ENCODE measurements around the gene SEPTIN8.
"Not testable (repeated sequence)": the region's sequence is repeated elsewhere in the genome, so short reads cannot be mapped to it uniquely, and the experiment has no call there.

SEPTIN8 gene

DNA sequence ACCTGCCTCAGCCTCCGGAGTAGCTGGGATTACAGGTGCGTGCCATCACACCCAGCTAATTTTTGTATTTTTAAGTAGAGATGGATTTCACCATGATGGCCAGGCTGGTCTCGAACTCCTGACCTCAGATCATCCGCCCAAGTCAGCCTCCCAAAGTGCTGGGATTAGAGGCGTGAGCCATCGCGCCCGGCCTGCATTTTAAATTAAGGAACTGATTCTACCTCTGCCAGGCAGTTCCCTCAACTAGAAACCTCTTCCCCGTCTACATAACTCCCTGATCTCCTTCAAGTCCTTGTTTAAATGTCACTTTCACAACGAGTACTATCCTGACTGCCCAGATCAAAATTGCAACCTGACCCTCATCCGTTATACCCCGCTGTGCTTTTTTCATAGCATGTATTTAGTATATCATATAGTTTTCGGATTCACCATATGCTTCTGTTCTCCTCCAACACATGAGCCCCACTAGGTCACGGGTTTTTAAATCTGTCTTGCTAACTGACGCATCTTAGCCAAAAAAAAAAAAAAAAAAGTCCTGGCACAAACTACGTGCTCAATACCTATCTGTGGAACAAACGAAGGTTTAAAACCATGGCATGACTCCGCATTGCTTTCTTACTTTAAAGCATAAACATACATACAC lies 35.2 kb upstream of the SEPTIN8 start:
- DNase-seq = no peak

DNA sequence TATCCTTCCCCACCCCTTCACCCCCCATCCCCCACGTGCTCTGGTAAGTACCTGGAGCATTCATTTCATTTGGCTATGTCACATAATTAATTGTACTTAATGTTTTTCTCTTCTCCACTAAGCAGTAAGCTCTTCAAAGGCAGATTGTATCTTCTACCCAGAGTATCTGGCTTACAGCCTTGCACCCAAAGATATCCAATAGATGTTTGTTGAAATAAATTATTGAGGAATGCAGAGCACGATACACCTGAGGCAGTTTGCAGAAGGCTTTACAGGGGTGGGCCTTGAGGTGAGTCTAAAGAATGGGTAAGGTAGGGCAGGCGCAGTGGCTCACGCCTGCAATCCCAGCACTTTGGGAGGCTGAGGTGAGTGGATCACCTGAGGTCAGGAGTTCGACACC lies 33.6 kb upstream of the SEPTIN8 start:
- DNase-seq = no peak

DNA sequence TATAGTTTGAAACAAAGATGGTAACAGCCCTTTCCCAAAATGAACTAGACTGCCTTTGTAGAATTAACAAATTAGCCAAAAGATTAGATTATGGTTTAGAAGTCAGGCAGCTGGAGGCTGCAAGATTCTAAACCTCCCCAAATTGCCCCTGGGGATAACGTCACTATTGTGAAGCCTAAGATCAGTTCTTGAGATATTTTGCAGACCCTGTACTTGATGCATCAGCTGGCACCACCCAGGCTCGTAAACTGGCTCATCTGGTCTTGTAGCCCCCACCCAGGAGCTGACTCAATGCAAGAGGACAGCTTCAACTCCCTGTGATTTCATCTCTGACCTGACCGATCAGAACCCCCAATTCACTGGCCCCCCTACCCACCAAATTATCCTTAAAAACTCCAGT lies 31.8 kb upstream of the SEPTIN8 start:
- no peak for DNase-seq

DNA sequence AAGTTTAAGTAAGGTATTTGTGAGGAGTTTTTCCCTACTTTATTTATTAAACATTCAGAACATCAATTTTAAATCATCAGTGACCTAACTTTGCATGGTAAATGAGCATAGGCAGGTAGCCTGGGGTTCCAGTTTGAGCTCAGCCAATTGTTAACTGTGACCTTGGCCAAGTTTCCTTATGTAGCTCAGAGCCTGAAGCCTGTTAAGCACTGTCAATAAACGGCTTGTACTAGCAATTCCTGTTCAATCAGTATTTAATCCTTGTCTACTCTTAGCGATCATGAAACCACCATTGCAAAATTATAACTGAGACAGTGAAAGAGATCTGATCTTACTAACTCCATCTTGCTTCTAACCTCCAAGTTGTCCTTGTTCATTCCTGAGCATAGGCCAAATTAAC lies 31.4 kb upstream of the SEPTIN8 start:
- DNase-seq = no peak

DNA sequence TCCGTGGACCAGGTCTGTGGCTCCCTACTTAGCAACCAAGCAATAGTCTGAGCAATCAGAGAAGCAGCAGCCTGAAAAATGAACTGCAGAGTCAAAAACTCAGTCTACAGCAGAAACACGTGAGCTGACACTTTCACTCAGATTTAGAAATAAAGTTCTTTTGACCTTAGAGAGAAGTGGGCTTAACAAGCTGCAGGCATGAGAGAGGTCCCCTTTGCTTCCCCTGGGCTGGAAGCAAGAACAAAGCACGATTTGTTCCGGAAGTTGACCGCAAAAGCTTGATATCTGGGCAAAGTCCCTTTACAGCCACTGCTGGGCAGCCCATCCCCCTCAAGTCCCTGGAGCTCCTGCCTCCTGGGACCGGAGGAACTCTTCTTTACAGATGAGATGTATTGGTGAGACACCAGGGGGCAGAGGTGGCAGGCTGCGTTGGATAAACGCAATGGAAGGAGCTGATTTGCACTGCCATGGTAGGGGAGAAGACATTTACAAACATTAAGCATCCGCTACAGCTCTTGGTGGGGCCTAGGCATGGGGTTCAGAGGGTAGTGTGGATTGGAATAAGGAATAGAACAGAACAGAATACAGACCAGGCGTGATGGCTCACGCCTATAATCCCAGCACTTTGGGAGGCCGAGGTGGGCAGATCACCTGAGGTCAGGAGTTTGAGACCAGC lies 30.3 kb upstream of the SEPTIN8 start:
- DNase-seq = no peak

DNA sequence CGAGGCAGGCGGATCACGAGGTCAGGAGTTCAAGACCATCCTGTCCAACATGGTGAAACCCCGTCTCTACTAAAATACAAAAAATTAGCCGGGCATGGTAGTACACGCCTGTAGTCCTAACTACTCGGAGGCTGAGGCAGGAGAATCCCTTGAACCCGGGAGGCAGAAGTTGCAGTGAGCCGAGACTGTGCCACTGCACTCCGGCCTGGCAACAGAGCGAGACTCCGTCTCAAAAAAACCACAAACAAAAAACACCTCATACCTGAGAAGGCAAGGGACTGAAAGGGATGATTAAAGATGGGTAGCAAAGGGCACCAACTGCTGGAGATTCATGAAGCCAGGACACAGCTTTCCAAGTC lies 29.7 kb upstream of the SEPTIN8 start:
- DNase-seq = not testable (repeated sequence)

DNA sequence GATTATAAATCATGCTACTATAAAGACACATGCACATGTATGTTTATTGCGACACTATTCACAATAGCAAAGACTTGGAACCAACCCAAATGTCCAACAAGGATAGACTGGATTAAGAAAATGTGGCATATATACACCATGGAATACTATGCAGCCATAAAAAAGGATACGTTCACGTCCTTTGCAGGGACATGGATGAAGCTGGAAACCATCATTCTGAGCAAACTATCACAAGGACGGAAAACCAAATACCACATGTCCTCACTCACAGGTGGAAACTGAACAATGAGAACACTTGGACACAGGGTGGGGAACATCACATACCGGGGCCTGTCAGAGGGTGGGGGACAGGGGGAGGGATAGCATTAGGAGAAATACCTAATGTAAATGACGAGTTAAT lies 28.8 kb upstream of the SEPTIN8 start:
- DNase-seq = not testable (repeated sequence)

DNA sequence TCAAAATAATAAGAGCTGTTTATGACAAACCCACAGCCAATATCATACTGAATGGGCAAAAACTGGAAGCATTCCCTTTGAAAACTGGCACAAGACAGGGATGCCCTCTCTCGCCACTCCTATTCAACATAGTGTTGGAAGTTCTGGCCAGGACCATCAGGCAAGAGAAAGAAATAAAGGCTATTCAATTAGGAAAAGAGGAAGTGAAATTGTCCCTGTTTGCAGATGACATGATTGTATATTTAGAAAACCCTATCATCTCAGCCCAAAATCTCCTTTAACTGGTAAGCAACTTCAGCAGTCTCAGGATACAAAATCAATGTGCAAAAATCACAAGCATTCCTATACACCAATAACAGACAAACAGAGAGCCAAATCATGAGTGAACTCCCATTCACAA lies 27.2 kb upstream of the SEPTIN8 start:
- not testable (repeated sequence) for DNase-seq

DNA sequence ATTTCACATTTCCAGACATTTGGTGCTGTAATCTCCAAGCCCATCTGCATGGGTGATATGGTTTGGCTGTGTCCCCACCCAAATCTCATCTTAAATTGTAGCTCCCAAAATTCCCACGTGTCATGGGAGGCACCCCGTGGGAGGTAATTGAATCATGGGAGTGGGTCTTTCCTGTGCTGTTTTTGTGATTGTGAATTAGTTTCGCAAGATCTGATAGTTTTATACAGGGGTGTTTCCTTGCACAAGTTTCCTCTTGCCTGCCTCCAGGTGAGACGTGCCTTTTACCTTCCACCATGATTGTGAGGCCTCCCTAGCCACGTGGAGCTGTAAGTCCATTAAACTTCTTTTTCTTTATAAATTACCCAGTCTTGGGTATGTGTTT lies 25.6 kb upstream of the SEPTIN8 start:
- not testable (repeated sequence) for DNase-seq

DNA sequence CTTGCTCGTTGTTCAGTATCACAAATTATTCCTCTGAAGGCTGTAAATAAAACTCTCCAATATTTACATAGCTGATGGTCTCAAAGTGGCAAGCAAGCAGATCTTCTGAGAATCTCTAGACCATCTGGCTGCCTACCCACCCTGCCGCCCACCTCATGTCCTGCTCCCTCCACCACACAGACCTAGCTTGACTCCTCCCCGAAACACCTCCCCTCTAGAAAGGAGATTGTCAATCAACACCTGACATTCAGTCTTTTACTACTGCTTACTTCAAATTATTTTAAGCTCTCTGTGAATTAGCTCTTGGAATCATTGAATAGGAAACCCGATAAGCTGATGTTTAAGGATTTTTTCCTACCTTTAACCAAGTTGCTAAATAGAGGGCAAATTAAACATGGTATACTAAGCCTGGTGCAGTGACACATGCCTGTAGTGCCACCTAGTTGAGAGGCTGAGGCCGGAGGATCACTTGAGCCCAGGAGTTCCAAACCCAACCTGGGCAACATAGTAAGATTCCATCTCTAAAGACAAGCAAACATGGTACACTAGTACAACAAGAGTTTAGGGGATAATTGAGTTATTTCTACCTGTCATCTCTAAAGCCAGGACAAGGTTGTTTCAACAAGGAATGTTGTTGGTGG lies 25.1 kb upstream of the SEPTIN8 start:
- no peak for DNase-seq

DNA sequence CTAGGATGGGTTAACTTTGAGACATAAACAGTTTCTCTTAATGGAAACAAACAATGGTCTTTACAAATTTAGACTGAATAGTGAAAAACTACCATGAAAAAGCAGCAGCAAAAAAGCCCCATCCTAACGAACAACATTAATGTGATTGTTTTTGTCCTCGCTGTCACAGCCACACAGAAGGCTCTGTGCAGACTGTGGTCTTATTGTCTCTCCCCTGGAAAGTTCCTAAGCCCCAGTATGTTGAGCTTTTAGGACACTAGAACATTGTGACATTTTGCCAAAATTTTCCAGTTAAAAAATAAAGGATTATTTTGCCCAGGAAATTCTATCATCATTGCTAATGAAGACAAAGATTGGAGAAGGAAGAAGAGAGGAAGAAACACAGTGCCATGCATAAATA lies 23.5 kb upstream of the SEPTIN8 start:
- DNase-seq = no peak

DNA sequence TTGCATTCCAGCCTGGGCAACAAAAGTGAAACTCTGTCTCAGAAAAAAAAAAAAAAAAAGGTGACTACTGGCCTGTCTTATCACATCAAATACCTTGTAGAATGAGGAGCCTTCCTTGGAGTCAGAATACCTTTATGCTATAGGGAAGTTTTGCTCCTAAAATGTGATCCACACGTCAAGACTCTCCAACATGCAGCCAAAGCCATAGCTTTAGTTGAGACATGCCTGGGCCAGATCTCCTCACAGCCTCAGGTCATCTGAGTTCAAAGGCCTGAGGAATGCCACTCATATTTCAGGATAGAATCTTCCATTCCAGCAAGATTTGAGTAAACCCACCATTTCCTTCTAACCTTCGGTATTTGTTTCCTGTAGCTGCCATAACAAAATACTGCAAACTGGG lies 22.4 kb upstream of the SEPTIN8 start:
- DNase-seq = no peak

DNA sequence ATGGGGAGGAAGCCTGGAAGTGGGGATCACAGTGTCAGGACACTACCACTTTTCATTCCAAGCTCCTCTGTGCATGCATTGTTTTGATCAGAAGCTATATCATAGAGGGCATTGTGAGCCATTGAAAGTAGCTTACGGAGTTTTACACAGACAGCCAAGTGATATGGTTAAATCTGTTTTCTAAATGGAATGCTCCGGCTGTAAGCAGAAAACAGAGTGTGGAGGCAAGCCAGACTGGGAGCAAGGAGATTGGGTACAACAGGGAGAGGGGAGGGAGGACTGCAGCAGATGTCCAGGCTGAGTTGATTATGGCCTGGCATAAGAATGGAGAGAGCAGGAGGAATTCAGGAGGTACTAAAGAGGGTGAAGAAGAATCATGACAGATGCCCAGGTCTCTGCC lies 20.6 kb upstream of the SEPTIN8 start:
- no peak for DNase-seq

DNA sequence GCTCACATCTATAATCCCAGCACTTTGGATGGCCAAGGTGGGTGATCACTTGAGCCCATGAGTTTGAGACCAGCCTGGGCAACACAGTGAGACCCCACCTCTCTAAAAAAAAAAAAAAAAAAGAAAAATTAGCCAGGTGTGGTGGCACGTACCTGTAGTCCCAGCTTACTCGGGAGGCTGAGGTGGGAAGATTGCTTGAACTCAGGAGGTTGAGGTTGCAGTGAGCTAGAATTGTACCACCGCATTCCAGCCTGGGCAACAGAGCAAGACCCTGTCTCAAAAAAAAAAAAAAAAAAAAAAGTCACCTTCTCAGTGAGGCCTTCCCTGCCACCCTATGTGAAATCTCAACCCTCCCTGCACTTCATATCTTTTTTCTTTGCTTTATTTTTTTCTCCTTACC lies 14.0 kb upstream of the SEPTIN8 start:
- DNase-seq = no peak

DNA sequence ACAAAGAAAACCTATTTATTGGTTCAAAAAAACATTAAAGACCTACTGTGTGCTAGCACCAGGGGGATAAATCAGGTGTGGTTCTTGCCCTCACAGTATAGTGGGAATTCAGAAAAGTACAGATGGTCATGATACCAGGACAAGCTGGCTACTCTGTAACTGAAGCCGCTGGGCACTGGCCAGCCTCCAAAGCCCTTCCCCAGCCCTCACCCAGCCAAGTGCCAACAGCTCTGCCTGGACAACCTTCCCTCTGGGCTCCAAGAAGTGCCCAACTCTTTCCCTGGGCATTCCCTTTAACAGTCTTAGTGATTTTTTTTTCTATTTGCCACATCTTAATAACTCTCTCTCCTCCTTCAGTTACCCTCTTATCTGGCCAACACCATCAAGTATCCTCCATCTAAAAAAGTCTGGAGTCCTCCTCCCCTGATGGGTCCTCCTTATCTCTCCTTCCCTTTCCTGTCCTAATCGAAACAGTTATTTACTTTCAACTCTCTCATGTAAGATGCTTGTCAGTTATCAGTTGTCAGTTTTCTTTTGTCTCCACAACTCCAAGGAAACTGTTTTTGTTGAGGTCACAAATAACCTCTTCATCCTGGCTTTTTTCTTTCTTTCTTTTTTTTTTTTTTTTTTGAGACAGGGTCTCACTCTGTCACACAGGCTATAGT lies 13.3 kb upstream of the SEPTIN8 start:
- no peak for DNase-seq

DNA sequence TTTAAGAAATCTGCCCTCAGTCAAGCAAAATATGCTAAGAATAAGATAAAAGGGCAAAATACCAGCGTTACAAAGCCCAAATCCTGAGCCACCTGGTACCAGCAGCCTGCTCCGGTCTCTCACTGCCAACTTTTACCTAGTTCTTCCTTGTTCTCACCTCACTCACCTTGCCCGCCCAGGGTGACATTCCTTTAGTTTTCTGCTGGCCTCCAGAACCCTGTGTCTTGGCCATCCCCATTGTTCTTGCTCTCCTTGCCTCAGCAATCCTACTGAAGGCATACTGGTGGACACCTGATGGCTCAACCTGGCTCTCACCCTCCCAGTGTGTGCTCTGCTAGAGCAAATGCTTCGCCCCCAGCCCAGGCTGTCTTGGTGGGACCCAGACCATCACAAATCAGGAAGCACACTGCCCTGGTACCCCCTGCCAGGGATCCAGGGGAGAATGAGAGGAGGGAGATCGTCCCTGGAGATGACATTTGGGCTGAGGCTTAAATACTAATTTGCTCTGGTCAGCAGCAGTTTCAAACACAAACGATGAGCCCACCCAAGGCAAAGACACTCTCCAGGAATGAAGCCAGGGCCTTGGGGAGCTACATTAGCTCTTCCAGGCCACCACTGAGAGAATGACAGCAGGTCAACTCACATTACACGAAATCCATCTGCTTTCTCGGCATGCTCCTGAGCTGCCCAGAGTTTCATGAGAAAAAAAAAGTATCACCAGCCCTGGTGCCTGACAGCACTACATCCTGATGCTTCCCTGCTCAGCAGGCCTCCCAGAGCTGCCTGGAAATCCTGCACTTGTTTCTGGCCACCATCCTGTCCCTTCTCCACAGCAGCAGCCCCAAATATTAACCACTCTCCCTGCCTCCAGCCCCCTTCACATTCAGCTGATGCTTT lies 12.2 kb upstream of the SEPTIN8 start:
- no peak for DNase-seq

DNA sequence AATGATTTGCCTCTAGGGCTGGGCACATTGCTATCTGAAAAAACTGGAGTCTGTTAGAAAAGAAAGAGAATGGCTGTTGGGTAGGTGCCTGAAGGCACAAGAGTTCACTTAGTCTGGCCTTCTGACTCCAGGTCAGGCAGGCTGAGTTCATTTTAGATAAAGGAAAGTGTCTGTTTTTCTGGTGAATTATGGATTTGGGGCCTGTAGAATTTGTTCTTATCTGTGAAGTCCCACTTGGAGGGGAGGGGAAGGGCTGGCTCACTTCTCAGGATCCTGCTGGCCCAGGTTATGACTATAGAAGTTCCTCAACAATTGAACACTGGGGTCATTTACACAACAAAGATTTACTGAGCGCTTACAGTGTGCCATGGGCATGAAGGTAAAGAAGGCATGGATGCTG lies 11.5 kb upstream of the SEPTIN8 start:
- DNase-seq = no peak

DNA sequence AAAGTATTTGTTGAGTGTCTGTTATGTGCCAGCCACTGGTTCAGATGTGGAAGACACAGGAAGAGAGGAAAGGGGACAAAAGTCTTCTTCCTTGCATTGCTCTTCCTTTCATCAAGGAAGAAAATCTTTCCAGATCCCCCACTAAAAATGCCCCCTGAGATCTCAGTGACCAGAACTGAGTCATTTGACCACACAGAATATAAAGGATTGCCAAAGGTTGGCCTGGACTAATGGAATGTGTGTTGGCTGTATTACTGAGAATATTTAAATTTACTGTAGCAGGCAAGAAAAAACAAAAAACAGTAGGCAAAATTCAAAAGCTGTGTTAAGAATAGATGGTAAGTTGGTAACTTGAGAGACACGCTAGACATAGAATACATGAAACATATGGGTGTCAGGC lies 10.0 kb upstream of the SEPTIN8 start:
- no peak for DNase-seq

DNA sequence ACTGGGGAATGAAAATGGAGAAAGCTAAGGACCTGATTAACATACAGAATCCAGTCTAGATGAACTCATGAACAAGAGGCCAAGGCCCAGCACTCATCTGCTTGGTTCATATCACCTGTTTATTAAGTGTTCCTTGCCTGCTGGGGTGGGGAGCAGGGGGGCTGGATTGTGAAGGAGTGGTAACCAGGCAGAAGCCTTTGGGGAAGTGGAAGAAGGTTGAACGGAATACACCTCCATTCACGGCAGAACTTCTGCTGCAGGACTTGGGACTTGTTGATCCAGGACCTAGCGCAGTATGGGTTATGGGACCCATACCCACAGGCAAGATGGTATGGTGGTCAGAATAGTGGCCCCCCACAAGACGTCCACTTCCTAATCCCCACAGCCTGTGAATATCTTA lies 8.8 kb upstream of the SEPTIN8 start:
- no peak for DNase-seq

DNA sequence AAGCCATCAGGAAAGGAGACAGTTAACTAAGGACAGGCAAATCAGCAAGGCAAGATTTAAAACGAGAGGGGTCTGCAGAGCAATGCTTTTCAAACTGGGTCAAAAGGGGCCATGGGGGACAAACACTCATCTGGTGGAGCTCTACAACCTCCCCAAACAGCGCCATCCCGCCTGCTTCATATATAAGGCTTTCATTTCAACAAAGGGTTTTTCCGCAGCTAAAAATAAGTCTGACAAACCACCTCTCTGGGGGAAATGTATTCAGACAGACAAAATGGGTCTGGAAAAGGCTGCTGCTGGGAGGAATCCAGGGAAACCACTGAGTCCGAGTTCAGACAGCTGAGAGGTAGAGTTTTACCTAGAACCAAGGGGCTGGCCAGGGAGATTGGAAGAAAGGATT lies 8.3 kb upstream of the SEPTIN8 start:
- DNase-seq = no peak

DNA sequence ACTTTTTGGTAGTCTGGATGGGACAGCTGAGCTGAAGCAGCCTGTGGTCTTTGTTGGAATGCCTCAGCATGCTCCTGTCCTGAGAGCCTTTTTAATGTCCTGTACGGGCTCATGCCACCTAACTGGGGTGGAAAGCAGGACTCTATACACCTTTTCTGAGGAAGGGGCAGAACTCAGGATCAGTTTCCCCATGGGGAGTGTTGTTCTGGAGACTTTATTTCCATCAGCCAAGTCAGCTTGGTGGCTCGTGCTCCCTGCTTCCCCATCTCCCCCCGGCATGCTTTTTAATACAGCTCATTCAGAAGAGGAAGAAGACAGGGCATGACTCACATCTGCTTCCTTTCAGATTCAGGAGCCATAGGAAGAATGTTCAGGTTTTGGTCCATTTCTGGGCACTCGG lies 5.1 kb upstream of the SEPTIN8 start:
- DNase-seq = no peak

DNA sequence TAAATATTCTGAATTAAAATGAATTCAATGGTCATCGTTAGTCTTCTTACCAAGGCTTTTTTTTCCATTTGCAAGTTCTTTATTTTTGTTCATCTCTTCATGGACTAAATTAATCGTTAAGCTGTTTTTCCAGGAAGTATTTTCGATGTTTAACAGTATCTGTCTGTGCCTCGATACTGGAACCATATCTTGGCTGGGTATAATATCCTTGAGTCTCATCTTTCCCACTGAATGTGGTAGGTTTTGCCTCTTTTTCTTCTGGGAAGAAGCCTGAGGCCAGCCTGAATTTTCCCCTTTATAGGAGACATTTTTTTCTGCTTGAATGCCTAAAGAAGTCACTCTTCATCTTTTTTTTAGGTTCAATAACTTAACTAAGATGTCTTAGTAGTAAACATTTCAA lies 4.0 kb upstream of the SEPTIN8 start:
- DNase-seq = no peak

DNA sequence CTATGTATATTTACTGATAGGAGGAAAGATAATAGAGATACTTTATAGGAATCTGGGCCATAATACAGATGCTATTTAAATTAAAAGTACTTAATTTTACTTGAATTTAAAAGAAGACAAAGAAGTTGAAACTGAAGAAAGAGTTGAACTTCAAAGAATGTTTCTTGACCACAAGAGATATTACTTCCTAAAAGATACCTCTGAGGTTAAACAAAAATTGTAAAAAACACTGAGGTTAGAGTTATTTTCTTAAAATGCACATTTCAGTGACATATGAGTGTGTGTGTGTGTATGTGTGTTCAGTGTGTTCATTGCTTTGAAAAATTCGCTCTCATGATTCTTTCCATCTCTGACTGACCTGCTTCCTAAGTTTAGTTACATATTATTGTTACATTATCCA lies 3.5 kb upstream of the SEPTIN8 start:
- DNase-seq = no peak
